Stimulated activated CD4-positive, alpha-beta T cell treated with anti-CD3 and anti-CD28 coated beads, TNF-alpha, amount 100 ng/mL, for 1 hour (primary cell): ENCODE data around the gene TMC6.

Source experiments
- DNase-seq, 3 donors: peaks; one replicate each; pipeline ENCODE4 v3.0.0-alpha.2; 2020; ENCODE audit warnings: low read depth in 3 of 3, low spot score in 1 of 3

Gene TMC6

DNA sequence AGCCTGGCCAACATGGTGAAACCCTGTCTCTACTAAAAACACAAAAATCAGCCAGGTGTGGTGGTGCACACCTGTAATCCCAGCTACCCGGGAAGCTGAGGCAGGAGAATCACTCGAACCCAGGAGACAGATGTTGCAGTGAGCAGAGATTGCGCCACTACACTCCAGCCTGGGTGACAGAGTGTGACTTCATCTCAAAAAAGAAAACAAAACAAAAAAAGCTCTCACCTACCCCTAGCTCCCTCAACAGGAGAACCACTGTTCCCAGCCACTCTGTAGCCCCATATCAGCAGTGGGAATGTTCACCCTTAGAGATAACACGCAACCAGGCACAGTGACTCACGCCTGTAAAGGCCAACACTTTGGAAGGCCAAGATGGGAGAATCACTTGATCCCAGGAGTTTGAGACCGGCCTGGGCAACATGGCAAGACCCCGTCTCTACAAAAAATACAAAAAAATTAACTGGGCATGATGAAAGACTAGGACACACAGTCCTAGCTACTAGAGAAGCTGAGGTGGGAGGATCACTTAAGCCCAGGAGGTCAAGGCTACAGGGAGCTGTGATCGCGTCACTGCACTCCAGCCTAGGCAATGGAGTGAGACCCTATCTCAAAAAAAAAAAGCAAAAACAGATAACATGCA is 7.4 kb upstream of the TMC6 start:
- DNase-seq = no peak

DNA sequence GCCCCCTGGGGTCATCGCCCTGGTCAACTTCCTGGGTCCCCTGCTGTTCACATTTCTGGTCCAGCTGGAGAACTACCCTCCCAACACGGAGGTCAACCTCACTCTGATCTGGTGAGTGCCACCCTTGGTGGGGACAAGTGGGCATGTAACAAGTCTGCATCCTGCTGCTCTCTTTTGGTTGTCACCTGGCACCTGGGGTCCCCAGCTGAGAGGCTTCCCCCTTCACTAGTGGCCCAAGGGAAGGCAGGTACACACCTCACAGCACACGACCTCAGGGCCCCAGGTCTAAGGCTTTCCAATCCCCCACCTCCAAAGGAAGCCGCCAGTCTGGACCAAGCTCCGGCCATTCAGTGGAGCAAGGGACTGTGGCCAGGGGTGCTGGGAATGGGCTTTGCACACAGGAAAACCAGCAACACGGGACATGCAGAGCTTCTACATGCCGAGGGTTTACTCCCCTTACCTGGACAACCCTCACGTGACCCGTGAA is 6.4 kb upstream of the TMC6 start:
- DNase-seq = no peak

DNA sequence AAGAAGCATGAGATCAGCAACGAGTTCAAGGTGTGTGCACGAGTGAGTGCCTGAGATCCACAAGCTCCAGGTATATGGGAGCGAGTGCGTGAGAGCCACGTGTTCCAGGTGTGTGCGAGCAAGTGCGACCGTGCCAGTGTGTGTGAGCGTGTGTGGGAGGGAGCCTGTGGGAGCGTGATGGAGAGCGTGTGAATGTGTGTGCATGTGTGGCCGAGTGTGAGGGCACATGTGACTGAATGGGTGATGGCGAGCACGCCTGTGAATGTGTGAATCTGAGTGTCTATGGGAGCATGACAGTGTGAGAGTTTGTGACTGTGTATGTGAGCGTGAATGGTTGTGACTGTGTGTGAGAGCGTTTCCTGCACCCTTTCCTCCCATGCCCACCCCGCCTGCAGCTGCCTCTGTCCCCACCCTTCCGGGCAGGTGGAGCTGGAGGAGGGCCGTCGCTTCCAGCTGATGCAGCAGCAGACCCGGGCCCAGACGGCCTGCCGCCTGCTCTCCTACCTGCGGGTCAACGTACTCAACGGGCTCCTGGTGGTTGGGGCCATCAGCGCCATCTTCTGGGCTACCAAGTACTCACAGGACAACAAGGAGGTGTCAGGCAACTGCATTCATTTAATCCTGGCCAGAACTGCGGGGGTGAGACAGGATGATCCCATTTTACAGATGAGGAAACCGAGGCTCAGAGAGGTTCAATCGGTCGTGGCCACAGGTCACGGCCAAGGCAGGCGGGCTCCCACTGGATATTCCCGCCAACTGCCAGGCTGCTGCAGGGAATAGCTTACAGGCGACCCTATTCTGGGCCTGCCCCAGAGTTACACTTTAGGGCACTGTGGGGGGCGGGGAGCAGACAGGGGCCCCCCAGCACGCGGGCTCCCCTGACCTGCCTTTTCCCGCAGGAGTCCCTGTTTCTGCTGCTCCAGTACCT is 5.7 kb upstream of the TMC6 start:
- DNase-seq = peak in 2 of 3 donors; percentile 60 to 66

DNA sequence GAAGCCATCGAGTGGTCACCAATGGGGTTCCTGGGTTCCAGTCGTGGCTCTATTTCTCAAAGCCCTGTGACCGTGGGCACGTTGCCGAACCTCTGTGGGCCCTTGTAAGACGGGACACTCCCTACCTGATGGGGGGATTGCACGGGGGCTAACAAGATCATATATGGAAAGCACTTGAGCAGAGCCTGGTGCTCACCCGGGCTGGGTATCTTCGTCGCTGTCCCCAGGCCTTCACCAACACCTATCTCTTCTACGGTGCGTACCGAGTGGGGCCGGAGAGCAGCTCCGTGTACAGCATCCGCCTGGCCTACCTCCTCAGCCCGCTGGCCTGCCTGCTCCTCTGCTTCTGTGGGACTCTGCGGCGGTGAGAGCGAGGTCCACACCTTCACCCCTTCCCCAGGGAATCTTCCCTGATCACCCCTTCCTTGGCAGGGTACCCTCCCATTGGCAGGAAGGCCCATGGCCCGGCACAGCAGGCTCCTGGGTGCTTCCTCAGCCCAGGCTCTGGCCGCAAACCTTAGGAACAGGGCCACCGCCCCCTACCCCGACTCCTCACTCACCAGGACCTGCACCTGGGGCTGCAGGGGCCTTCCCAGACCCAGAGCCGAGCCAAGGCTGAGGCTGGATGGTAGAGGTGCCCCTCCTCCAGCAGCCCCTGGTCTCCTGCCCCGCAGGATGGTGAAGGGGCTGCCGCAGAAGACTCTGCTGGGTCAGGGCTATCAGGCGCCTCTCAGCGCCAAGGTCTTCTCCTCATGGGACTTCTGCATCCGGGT is 4.8 kb upstream of the TMC6 start:
- no peak for DNase-seq

DNA sequence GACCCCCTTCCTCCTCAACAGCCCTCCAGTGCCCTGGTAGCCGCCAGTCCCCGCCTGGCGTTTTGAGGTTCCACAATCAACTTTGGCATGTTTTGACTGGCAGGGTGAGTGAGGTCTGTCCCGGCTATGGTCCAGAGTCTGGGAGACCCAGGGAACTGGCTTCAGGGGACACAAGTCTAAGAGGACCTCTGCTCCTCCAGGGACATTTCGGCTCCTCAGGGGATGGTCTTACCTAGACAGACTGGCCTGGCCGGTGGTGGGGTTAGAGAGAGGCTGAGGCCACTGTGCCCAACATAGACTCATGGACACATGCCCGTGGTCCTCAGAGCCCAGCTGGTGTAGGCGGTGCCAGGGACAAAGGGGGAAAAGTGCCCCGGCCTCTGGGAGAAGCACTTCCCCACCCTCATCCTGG is 4.2 kb upstream of the TMC6 start:
- DNase-seq = no peak

DNA sequence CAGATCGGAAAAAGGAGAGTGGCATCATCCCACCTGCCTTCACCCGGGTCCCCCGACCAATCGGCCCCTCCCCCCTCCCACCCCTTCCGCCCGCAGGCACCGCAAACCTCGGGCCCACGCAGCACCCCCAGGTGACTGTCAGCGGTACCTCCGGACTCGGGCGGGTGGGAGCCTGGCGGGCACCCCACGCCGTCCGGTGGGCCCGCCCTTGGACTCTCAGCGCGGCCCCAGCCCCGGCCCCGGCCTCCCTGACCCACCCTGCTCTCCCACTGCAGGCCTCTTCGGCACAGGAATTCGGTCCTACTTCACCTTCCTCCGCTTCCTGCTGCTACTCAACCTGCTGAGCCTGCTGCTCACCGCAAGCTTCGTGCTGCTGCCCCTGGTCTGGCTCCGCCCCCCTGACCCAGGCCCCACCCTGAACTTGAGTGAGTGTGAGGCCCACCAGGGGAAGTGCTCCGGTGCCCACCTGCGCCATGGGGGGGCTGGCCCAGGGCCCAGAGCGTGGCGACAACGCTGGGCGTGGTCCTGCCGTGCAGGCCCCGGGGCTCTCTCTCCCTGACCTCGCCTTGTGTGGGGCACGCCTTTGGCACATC is 3.6 kb upstream of the TMC6 start:
- no peak for DNase-seq

DNA sequence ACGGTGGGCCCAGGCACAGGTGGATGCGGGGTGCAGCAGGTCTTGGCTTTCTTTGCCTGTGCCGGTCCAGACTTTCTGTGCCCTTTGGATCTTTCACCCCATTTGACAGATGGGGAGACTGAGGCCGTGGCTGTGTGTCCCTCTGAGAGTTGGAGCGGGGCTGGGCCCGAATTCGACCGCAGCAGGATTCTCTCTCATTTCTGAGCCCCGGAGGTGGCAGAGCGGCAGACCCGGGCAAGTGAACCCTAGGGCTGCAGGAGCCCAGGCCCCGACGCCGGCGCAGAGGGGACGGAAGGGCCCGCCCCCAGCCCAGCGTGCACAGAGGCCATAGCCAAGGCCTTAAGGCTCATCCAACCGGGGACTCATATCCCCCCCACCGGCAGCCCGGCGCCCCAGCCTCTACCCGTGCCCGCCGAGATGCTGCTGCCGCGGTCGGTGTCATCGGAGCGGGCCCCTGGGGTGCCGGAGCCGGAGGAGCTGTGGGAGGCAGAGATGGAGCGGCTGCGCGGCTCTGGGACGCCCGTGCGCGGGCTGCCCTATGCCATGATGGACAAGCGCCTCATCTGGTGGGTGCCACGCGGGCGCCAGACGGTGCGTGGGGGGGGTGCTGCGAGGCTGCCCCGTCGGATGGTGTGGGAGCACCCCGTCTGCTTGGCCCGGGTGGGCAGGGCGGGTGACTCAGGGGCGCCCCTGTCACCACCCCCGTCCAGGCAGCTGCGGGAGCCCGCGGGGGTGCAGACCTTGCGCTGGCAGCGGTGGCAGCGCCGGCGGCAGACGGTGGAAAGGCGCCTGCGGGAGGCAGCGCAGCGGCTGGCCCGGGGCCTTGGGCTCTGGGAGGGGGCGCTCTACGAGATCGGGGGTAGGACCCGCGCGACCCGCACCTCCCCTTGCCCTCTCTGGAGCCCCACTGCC is 2.9 kb upstream of the TMC6 start:
- no peak for DNase-seq

DNA sequence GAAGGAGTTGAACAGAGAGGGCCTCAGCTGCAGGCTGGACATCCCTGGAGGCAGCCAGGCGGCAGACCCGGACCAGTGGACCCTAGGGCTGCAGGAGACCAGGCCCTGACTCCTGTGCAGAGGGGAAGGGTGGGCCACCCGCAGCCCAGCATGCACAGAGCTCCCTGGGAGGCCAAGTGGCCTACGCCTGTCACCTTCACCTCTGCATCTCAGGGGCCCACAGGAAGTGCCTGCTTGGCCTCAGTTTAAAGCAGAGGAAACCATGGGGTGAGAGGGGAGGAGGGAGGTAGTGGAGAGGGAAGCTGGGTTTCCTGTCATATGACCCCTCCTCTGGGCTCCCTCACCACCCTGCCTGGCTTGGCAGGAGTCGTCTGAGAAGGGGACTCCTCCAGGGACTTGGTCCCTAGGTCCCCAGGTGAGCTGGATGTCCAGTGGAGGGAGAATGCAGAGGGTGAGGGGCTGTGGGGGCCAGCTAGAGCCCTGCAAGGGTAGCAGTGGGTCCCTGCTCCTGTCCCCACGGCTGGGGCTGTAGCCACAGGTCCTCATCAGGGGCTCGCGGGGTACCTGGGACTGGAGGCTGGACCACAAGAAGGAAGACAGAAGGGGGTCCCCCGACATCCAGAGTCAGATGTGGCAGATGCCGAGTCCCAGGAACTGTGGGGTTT is 2.0 kb upstream of the TMC6 start, which contains the start of gene TMC8:
Gene TMC8, plus strand, starts transcription at position 335 of the 665 bp plus-strand sequence. CDS start 818 bp downstream, outside the sequence.
- peak in 1 of 3 donors; percentile 55 for DNase-seq

DNA sequence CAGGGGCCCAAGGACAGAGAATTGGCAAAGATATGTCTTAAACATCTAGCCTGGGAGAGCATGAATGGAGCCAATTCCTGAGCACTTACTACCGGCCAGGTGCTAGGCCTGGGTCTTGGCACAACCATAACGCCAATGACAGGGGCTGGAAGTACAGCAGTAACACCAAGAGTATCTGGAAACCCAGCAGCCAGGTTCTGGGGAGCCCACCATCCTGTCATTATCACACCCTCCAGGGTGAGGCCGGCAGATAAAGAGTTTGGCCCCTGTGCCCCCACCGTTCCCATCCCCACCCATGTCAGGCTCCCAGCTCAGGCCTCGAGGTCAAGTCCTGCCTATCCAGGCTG is 1.5 kb upstream of the TMC6 start:
- no peak for DNase-seq

DNA sequence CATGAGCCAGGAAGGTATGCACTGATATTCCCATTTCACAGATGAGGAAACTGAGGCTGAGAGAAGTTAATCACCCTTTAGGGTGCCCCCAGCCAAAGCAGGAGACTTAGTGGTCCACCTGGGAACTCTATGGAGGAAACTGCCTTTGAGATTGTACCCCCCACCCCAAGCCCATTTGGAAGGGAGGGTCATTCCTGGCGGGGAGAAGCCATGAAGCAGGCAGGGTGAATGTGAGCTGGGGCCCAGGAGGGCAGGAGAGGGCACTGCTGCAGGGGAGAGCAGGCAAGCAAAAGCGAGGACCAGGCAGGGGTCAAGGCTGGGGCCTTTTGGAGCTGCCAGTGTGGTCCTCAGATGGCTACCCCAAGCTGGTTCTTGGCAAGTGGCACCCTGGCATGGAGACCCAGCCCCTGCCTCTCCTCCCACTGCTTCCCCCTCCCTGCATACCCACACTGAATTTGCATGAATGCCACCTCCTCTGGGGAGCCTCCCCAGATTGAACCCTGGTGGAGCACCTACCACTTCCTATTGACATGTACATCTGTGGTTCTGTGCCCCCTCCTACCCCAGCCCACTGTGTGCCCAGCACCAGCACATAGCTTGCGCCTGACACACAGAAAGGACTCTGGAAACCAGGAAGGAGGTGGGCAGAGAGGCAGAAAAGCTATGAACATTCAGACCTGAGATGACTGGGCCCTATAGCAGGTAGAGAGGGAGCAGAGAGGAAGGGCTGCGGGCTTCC is 965 bp upstream of the TMC6 start:
- no peak for DNase-seq

DNA sequence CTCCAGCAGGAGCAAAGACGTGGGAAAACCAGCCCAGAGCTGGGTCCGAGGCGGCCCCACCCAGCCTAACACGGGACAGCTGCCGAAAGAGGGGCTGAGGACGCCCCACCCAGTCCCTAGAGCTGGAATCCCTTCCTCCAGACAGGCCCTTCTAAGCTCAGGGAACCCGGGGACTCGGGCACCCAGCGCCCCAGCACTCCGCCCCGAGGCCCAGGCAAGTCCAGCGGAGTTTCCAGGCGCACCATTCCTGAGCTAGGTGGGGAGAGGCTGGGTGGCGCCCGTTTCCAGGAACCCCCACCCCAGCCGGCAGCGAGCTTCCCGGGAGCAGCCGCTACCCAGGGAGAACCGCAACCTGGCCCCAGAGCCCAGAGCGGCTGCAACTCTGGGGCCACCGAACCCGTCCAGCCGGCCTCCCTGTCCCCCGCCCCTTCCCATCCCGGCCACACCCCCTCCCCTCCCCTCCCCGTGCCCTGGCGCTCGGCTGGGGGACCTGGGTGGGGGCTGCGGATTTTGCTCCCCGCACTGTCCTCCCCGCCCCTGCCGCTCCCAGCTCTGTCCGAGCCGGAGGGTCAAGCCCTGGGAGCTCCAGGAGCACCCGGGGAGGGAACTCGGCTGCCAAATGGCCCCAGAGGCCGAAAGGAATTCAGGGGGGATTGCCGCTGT is 536 bp downstream of the TMC6 start:
- no peak for DNase-seq

DNA sequence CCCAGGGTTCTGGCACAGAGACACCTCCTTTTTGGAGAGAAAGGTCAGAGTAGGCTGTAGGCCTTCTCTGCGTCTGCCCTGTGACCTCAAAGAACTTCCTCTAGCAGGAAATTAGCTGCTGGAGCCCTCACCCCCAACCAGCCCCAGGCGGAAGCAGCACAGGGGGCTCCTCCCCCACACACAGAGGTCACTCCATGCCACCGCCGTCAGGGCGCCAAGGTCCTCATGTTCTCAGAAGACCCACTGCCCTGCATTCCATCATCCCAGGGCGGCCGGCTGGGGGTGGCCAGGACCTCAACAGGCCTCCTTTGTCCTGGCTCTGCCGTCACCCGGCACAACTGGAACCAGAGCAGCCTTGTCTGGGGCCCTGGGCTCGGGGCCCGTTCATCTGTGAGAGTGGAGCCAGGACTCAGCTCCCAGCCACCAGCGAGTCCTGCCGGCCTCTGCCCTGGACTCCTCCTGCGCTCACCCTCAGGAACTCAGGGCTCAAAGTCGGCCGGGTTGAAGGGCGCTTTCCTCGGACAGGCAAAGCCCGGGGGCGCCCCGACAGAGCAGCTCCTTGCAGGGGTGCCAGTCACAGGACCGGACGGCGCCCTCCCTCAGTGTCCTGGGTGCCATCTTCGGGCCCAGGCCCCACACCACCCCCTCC is 1.2 kb downstream of the TMC6 start:
- no peak for DNase-seq

DNA sequence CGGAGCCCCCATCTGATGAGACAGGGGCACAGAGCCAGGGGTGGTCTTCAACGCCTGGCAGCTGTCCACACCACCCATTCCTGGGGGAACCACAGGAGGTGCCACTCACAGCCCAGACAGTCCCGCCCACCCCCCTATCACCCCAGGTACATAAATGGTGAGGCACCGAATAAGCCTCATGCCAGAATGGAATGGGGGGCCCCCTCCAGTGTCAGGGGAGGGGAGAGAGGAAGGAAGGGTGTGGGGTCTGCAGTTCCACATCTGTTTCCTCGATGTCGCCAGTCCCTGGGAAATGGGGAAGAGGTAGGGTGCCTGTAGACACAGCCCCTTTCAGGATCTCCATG is 1.7 kb downstream of the TMC6 start:
- DNase-seq = no peak

DNA sequence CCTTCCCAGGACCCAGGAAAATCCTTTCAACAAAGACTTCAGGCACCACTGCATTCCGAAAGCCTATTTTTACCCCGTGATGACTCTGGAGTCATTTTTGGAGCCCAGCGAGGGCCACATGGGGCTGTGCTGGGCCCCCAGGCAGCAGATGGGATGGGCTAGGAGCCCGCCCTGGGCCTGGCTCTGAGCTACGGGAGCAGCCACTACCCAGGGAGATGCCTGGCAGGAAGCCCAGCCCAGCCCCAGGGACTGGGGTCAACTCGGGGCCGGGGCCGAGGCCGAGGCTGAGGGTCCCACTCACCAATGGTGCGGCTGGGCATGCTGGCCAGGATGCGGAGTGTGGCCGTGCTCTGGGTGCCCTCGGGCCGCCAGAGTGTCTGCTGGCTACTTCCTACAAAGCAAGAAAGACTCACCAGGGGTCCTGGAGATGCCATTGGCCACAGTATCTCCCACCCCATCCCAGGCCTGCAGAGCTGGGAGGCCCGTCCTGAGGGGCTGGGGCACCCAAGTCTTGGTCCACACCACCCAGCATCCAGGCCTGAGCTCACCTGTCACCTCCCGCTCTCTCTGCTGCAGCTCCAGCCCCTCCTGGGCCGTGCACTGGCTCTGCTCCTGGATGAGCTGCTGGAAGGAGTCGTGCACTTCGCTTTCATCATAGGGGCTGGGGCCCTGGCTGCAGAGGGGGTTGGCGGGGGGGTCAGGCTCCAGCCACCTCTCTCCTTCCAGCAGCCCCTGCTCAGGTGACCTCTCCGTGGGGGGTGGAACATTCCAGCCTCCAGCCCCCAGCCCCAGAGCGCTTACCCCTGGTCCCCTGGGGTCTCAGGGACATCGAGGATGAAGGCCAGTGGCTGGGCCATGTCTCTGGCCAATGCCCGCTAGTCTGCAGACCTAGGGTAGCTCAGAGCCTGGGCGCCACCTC is 2.3 kb downstream of the TMC6 start:
- no peak for DNase-seq

DNA sequence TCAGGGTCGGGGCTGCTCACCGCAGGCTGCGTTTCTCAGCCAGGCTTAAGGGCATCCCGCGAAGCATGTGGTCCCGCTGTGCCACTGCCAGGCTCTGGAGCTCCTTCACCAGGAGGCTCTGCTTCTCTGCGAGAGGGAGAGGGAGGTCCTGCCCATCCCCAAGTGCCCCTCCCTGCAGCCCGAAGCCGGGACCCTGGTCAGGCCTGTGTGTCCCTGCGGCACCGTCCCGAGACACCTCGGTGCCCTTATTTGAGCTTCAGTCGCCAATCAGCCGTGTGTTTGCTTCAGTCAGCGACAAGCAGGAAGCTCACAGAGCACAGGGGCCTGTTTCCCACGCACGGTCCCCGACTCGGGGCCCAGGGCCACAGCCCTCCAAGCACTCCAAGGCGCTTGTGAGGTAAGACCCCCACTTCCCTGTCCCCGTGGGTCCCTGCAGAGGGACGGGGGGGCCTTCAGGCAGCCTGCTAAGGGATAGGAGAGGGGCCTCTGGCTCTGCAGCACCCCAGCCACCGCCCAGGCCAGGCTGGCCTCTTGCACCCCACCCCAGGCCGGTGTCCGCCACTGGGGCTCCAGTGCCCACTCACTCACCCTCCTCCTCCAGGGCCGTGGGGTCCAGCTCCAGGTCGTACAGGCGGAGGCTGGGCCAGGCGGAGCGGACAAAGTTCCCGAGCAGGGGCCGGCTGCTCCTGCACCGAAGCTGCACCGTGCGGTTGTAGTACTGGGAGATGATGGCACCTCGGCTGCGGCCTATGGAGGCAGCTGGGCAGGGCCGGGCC is 3.2 kb downstream of the TMC6 start:
- DNase-seq = no peak

DNA sequence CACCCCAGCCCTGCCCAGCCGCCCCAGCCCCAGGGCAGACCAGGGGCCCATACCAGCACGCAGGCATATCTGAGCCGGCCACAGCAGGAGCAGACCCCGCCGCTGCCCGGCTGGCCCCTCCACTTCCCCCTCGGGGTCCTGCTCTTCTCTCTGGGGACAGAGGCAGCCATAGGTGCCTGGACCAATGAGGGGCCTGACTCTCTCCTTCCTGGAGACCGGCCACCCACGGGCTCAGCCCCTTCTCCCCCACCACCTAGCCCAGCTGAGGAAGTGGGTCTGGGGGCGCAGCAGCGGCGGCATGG is 3.8 kb downstream of the TMC6 start:
- no peak for DNase-seq
